Thyroid gland (tissue), 4 donors: ENCODE data around the gene EML1. TPM values are rescaled to one million over a fixed set of nuclear protein-coding genes. Genes with fewer than 3 reads are reported as not detected.
"Not testable (repeated sequence)": the region's sequence is repeated elsewhere in the genome, so short reads cannot be mapped to it uniquely, and the experiment has no call there.

ENCODE experiments used
- DNase-seq, 2 donors: peaks; one replicate each; pipeline ENCODE4 v3.0.0-alpha.2; 2019
- H3K27ac ChIP-seq, 3 donors: fragments of 200-600 bp; sonication (generic); 1 replicate in 2 of 3; 2 replicates in 1 of 3; pipeline ENCODE4 v1.5.1; 2016 to 2019; ENCODE audit warnings: mild to moderate bottlenecking in 1 of 3, moderate library complexity in 1 of 3
- H3K27me3 ChIP-seq: fragments of 200-600 bp; sonication (generic); one replicate; pipeline ENCODE4 v1.5.1; 2019
- H3K36me3 ChIP-seq, 2 donors: fragments of 200-600 bp; sonication (generic); one replicate each; pipeline ENCODE4 v1.5.1; 2016 to 2019
- H3K4me1 ChIP-seq, 2 donors: fragments of 200-600 bp; sonication (generic); one replicate each; pipeline ENCODE4 v1.5.1; 2017 to 2019
- H3K4me3 ChIP-seq, 3 donors: fragments of 200-600 bp; sonication (generic); replicated peaks in 1 of 3; 1 replicate in 2 of 3; 2 replicates in 1 of 3; pipeline ENCODE4 v1.5.1; 2016; ENCODE audit warnings: mild to moderate bottlenecking in 1 of 3
- H3K9me3 ChIP-seq: fragments of 200-600 bp; sonication (generic); one replicate; pipeline ENCODE4 v1.5.1; 2017
- CTCF ChIP-seq, 6 experiments: fragments of 200-600 bp in 3 of 6; fragments of 450-650 bp in 3 of 6; sonication (generic) in 3 of 6; IDR thresholded peaks; one replicate each; pipeline ENCODE4 v1.5.1; 2016 to 2019; ENCODE audit warnings: antibody characterized with exemption in 6 of 6, mild to moderate bottlenecking in 2 of 6, inconsistent platforms in 1 of 6, moderate library complexity in 1 of 6
- POLR2A ChIP-seq, 2 donors: fragments of 450-650 bp; IDR thresholded peaks; one replicate each; pipeline ENCODE4 v1.6.1; 2017; ENCODE audit warnings: antibody characterized with exemption in 2 of 2, mild to moderate bottlenecking in 2 of 2, moderate library complexity in 1 of 2
- WGBS, 2 donors: methylation state at CpG; one replicate each; pipeline ENCODE4 v1.1.5; 2017; 5-methylcytosine and 5-hydroxymethylcytosine counted together
- intact Hi-C: fragments of 100-400 bp; cut with DNase I; formaldehyde crosslinking; loops from one replicate; pipeline ENCODE4 v1.15.1; 2023
- total RNA-seq, 4 donors: library from RNA; depleted of rRNA; stranded (reverse); fragments of >200 nt; gene quantifications; one replicate each; pipeline ENCODE4 v1.2.3, GENCODE V29; 2016

The EML1 gene
- total RNA-seq, 4 donors from 2014 or later: 24.2 to 58.7 (median 37.9) TPM

GRCh38 chr14:99946652-99947489, 153.7 kb downstream of the EML1 start:
- no peak for TF ChIP-seq POLR2A (IDR thresholded peaks at IDR 0.05)
- TF ChIP-seq CTCF (IDR thresholded peaks at IDR 0.05): peak; percentile 54 to 95 (median 74)
- Histone ChIP-seq H3K27ac (no peak overlapping the region), H3K27me3 (no peaks in the 10 kb centered on the region), H3K9me3 (no peaks in the 10 kb centered on the region), H3K4me1 (peaks cover 8 to 24% of the 10 kb centered on the region in 2 donors), H3K4me3 (no peak overlapping the region), H3K36me3 (no peaks in the 10 kb centered on the region)
- 26 to 37% methylated on average over 24 to 32 of the region's 33 CpGs for WGBS, 2 donors
- intact Hi-C loops: no loop called here
- DNase-seq: peak in 1 of 2 donors; percentile 39

- peaks cover 4 to 16% of the 10 kb centered on the region in 2 donors for H3K4me1 ChIP-seq
- WGBS, 2 donors: 79 to 86% methylated on average over 6 of the region's 6 CpGs
- intact Hi-C loops: no loop called here
Observed at GRCh38 chr14:99947695-99948094, 154.5 kb downstream of the EML1 start.

GRCh38 chr14:99949011-99949732, 156.0 kb downstream of the EML1 start:
- H3K9me3 ChIP-seq, H3K36me3 ChIP-seq, intact Hi-C loops, H3K27ac ChIP-seq, H3K4me3 ChIP-seq, DNase-seq, H3K27me3 ChIP-seq: not testable (repeated sequence)
- peaks cover 4 to 15% of the 10 kb centered on the region in 2 donors for H3K4me1 ChIP-seq
- 44 to 60% methylated on average over 5 to 9 of the region's 19 CpGs for WGBS, 2 donors

More at GRCh38 chr14:99947695-99948094, 154.5 kb downstream of the EML1 start:
- H3K27me3 ChIP-seq: no peaks in the 10 kb centered on the region
- DNase-seq: no peak
- H3K36me3 ChIP-seq: no peaks in the 10 kb centered on the region
- H3K4me3 ChIP-seq: no peak overlapping the region
- TF ChIP-seq CTCF (IDR thresholded peaks at IDR 0.05): no peak
- TF ChIP-seq POLR2A (IDR thresholded peaks at IDR 0.05): no peak
- H3K9me3 ChIP-seq: no peaks in the 10 kb centered on the region
- H3K27ac ChIP-seq: no peak overlapping the region

- TF ChIP-seq POLR2A (IDR thresholded peaks at IDR 0.05): no peak
- no peak for TF ChIP-seq CTCF (IDR thresholded peaks at IDR 0.05)
- peaks cover 4 to 15% of the 10 kb centered on the region in 2 donors for H3K4me1 ChIP-seq
- no peak for DNase-seq
- 68 to 82% methylated on average over 5 to 8 of the region's 8 CpGs for WGBS, 2 donors
- no peaks in the 10 kb centered on the region for H3K27me3 ChIP-seq
- no peak overlapping the region for H3K27ac ChIP-seq
- intact Hi-C loops: no loop called here
- H3K36me3 ChIP-seq: no peaks in the 10 kb centered on the region
- H3K4me3 ChIP-seq: no peak overlapping the region
- no peaks in the 10 kb centered on the region for H3K9me3 ChIP-seq
Observed at GRCh38 chr14:99950181-99950580, 157.0 kb downstream of the EML1 start.

GRCh38 chr14:99951085-99951484, 157.9 kb downstream of the EML1 start:
- intact Hi-C loops: no loop called here
- no peak for TF ChIP-seq POLR2A (IDR thresholded peaks at IDR 0.05)
- H3K36me3 ChIP-seq: no peaks in the 10 kb centered on the region
- no peak overlapping the region for H3K4me3 ChIP-seq
- no peaks in the 10 kb centered on the region for H3K9me3 ChIP-seq
- 49 to 65% methylated on average over 8 of the region's 8 CpGs for WGBS, 2 donors
- no peak for DNase-seq
- H3K27ac ChIP-seq: no peak overlapping the region
- peaks cover 4 to 15% of the 10 kb centered on the region in 2 donors for H3K4me1 ChIP-seq
- H3K27me3 ChIP-seq: no peaks in the 10 kb centered on the region

GRCh38 chr14:99952039-99952438, 158.8 kb downstream of the EML1 start:
- Histone ChIP-seq H3K27me3 (no peaks in the 10 kb centered on the region), H3K4me3 (no peak overlapping the region), H3K27ac (no peak overlapping the region), H3K36me3 (no peaks in the 10 kb centered on the region), H3K9me3 (no peaks in the 10 kb centered on the region), H3K4me1 (peaks cover 0 to 6% of the 10 kb centered on the region in 2 donors)
- DNase-seq: no peak
- intact Hi-C loops: no loop called here
- 96 to 99% methylated on average over 4 of the region's 4 CpGs for WGBS, 2 donors
- TF ChIP-seq POLR2A (IDR thresholded peaks at IDR 0.05): no peak
- no peak for TF ChIP-seq CTCF (IDR thresholded peaks at IDR 0.05)
